Brain pericyte (primary cell): ENCODE measurements around the gene METTL3.
"Not testable (repeated sequence)": the region's sequence is repeated elsewhere in the genome, so short reads cannot be mapped to it uniquely, and the experiment has no call there.

Source experiments
- DNase-seq: peaks from one replicate; pipeline ENCODE4 v3.0.0-alpha.2; 2012; ENCODE audit warnings: low read depth, low spot score

METTL3 gene

GRCh38 chr14:21510735-21511657 lies at the start of gene METTL3:
TSS of gene METTL3 (minus strand) at chr14:21511340. CDS start at chr14:21511223, 117 bp downstream.
- DNase-seq, result peak; percentile 96

DNA sequence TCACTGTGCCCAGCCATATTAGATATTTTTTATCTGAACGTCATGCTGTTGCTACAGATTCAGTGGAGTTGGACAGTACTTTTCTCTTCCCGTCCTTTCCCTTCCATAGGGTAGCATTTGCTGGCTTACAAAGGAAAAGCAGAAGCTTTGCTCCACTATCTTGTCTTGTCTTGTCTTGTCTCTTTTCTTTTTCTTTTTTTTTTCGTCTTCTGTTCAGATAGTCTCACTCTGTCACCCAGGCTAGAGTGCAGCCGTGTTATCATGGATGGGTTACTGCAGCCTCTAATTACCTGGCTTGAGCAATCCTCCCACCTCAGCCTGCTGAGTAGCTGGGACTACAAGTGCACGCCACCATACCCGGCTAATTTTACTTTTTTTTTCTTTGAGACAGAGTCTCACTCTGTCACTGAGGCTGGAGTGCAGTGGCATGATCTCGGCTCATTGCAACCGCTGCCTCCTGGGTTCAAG lies 47.6 kb upstream of the METTL3 start:
- no peak for DNase-seq

GRCh38 chr14:21557084-21557901 lies 46.2 kb upstream of the METTL3 start:
- peak; percentile 58 for DNase-seq

GRCh38 chr14:21556378-21557083 lies 45.4 kb upstream of the METTL3 start:
- no peak for DNase-seq

- DNase-seq, result no peak
Observed at GRCh38 chr14:21553266-21553665, 42.1 kb upstream of the METTL3 start.

GRCh38 chr14:21544588-21544987 lies 33.4 kb upstream of the METTL3 start:
- DNase-seq, result not testable (repeated sequence)

- DNase-seq, result no peak
Observed at GRCh38 chr14:21543963-21544362, 32.8 kb upstream of the METTL3 start.

GRCh38 chr14:21543521-21543960 lies 32.4 kb upstream of the METTL3 start:
- no peak for DNase-seq

GRCh38 chr14:21541413-21542074 lies 30.4 kb upstream of the METTL3 start:
- no peak for DNase-seq

DNA sequence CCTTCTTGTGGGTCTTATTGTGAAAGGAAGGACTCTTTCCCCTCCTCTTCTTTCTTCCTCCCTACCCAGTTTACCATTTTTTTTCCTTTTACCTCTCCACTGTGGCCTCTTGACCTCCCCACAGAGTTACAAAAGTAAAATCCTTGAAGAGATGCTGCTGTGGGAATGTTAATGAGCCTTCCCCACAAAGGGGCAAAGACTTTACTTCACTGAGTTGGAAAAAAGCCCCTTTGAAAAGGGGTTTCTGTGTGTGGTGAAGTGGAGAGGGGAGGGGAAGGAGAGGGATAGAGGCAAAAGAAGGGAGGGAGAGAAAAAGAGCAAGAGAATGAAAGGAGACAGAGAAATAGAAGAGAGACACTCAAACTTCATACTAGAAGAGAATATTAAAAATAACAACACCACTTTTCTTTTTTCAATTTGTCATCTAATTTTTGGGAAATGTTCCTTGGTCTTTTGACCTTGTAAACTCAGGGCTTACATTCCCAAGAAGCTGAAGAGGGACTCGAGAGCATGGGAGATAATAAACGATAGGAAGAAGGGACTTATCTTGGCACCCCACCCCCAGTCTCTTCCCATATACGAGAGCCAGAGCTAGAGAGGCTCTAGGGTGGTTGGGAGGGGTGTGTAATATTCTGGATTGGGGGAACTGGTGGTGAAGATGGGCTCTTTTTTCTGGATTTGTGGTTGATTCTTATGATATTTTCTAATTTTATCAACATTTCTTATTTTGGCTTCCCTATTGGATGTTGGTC lies 28.2 kb upstream of the METTL3 start:
- no peak for DNase-seq

- DNase-seq, result no peak
Observed at GRCh38 chr14:21537090-21537424, 25.9 kb upstream of the METTL3 start.

DNA sequence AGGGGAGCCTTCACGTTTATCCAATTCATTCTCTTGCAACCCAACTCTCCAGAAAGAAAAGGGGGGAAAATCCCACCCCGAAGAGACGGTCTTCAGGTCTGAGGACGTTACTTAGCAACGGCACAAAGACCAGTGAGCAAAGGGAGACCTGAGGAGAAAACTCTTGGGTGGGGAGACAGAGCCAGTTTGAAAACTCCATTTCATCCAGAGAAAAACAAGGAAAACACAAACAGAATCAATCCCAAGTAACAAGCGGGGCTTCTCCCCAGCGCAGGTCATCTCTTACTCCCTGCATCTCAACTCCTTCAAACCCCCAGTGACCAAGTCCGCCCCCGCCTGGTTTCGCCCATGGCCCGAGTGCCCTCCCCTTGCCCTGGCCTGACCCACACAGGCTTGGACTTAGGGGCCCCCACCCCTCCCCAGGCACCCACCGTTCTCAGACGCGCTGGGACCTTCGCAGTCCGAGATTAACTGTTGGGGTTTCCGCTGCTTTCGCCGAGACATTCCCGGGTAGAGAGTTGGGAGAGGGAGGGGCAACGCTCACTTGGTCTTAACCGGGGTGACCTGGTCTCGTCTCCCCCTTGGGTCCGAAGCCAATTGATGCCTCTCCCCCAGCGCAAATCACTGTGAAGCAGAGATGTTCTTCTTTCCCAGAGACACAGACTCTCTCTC lies 25.4 kb upstream of the METTL3 start:
- DNase-seq, result no peak

DNA sequence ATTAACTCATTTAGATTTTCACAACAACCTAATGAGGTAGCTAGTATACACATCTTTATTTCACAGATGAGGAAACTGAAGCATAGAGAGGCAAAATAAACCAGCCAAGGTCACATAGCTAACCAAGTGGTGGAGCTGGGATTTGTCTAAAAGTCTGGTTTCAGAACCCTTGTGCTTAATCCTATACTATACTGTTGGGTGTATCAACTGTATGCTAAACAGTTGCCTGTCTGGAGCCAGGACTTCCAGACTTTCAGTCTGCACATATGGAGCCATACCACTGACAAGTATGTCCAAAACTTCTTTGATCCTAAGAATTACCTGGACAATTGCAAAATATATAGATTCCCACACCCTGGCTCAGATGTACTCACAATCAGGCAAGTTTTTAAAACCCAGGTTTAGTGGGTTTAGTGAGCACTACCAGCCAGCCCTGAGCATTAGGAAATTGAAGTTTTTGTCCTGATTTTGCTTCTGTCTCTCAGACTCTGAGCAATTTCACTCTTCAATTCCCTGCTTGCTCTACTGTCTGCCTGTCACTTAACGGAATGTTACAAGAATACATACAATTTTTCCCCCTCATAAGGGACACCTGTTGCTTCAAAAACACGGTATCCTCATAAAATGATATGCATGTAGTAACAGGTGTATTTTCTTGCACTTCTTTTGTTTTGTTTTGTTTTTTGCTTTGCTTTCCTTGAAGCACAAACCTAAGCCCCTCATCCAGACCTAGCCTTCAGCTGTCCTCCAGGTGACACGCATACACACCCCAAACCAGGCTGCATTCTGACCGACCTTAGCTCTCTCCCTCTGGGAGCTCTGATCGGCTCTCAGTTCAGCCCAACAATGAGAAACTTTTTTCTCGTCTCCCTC lies 24.6 kb upstream of the METTL3 start:
- DNase-seq, result no peak

GRCh38 chr14:21534576-21534975 lies 23.4 kb upstream of the METTL3 start:
- no peak for DNase-seq

- DNase-seq, result no peak
Observed at GRCh38 chr14:21533294-21533693, 22.2 kb upstream of the METTL3 start.

DNA sequence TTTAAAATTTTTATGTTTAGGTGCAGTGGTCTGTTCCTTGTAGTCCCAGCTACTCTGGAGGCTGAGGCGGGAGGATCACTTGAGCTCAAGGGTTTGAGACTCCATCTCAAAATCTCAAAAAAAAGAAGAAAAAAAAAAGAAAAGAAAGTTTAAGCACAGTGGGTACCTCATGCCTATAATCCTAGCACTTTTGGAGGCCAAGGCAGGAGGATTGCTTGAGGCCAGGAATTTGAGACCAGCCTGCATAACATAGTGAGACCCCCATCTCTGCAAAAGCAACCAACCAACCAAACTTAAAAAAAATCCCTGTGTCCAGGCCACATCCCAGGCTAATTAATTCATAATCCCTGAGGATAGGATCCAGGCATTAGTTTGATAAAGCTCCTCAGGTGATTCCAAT lies 18.4 kb upstream of the METTL3 start:
- DNase-seq, result no peak

- no peak for DNase-seq
Observed at GRCh38 chr14:21528381-21529348, 17.5 kb upstream of the METTL3 start.

DNA sequence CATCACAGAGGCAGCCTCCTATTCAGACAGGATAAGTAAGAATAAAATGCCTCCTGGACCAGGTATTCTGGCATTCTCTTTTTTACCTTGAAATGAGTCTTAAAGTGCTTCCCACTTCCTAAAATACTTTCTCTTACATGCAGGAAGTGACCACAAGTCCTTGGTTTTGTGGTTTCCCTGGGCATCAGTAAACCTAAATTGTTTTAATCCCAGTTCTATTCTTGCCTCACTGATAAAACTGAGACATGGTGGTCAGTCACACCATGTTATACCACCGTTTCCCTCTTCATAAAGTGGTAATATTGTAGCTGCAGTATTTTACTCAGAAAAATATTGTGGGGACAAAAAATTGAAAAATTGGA lies 16.2 kb upstream of the METTL3 start:
- no peak for DNase-seq
